WTC11 (cell line): ENCODE results near the gene WDR59. TPM values are rescaled to one million over a fixed set of nuclear protein-coding genes. Genes with fewer than 3 reads are reported as not detected.

ENCODE experiments used
- ATAC-seq: fragments of 200-7000 bp; cut with Tn5 transposase; 2 replicates; pipeline ENCODE4 v1.10.0; 2021; ENCODE audit warnings: mild to moderate bottlenecking, moderate library complexity
- CTCF ChIA-PET: fragments of 300-600 bp; sonication (Branson Sonifier 250); formaldehyde crosslinking; loops from one replicate; lab custom pipeline; 2021; ENCODE audit warnings: antibody characterized with exemption; lab: Charles Lee
- POLR2A ChIA-PET: fragments of 350-600 bp; sonication (Branson Sonifier 250); formaldehyde crosslinking; loops from one replicate; lab custom pipeline; 2021; ENCODE audit warnings: antibody characterized with exemption; lab: Charles Lee
- DNase-seq: peaks from one replicate; pipeline ENCODE4 v3.0.0; 2021; ENCODE audit warnings: low spot score
- H3K27ac Mint-ChIP-seq: 2 replicates; pipeline ENCODE4 v1.8.0; 2021; ENCODE audit warnings: mixed read lengths
- H3K27me3 Mint-ChIP-seq: 2 replicates; pipeline ENCODE4 v1.8.0; 2021; ENCODE audit warnings: low read depth, mild to moderate bottlenecking, moderate library complexity, mixed read lengths
- H3K36me3 Mint-ChIP-seq: 2 replicates; pipeline ENCODE4 v1.8.0; 2021; ENCODE audit warnings: mixed read lengths
- H3K4me1 Mint-ChIP-seq: 2 replicates; pipeline ENCODE4 v1.8.0; 2022; ENCODE audit warnings: mixed read lengths
- H3K4me3 Mint-ChIP-seq: 2 replicates; pipeline ENCODE4 v1.8.0; 2021; ENCODE audit warnings: mild to moderate bottlenecking, moderate library complexity, mixed read lengths
- H3K9me3 Mint-ChIP-seq: 2 replicates; pipeline ENCODE4 v1.8.0; 2021; ENCODE audit warnings: mixed read lengths
- EMX1 ChIP-seq: fragments of 250-450 bp; sonication (Bioruptor Pico); IDR thresholded peaks from 2 replicates; pipeline ENCODE4 v1.8.0; 2021; ENCODE audit warnings: mild to moderate bottlenecking
- MXD4 ChIP-seq: fragments of 250-450 bp; sonication (Bioruptor Pico); IDR thresholded peaks from 2 replicates; pipeline ENCODE4 v1.8.0; 2021; ENCODE audit warnings: mild to moderate bottlenecking, moderate library complexity, borderline replicate concordance
- RELA ChIP-seq: sonication (generic); formaldehyde crosslinking; IDR thresholded peaks from 2 replicates; pipeline ENCODE4 v1.8.1; 2022; ENCODE audit warnings: missing genetic modification reagents, mild to moderate bottlenecking, borderline replicate concordance
- SMAD4 ChIP-seq: sonication (generic); formaldehyde crosslinking; IDR thresholded peaks from 2 replicates; pipeline ENCODE4 v1.8.0; 2022; ENCODE audit warnings: mild to moderate bottlenecking, missing genetic modification reagents
- SOX15 ChIP-seq: fragments of 250-450 bp; sonication (Bioruptor Pico); IDR thresholded peaks from 2 replicates; pipeline ENCODE4 v1.9.0; 2021; ENCODE audit warnings: mild to moderate bottlenecking
- TCF7 ChIP-seq: sonication (generic); formaldehyde crosslinking; IDR thresholded peaks from 2 replicates; pipeline ENCODE4 v1.8.0; 2022; ENCODE audit warnings: mild to moderate bottlenecking, low read depth, missing genetic modification reagents, moderate library complexity
- ZBTB21 ChIP-seq: sonication (generic); formaldehyde crosslinking; IDR thresholded peaks from 2 replicates; pipeline ENCODE4 v1.8.1; 2023; ENCODE audit warnings: mild to moderate bottlenecking, missing genetic modification reagents, borderline replicate concordance
- ZNF317 ChIP-seq: sonication (generic); formaldehyde crosslinking; IDR thresholded peaks from 2 replicates; pipeline ENCODE4 v1.8.1; 2023; ENCODE audit warnings: low read depth, mild to moderate bottlenecking, moderate library complexity, missing genetic modification reagents, borderline replicate concordance
- total RNA-seq: library from RNA; stranded (reverse); gene quantifications from 3 replicates; pipeline ENCODE4 v1.2.3, GENCODE V29; 2021
- TF ChIP-seq, protein P1 (sequence below): fragments of 250-450 bp; sonication (Bioruptor Pico); conservative IDR thresholded peaks from 2 replicates; pipeline ENCODE4 v1.9.0; 2021; ENCODE audit warnings: mild to moderate bottlenecking
- TF ChIP-seq, protein P2 (sequence below): sonication (generic); formaldehyde crosslinking; IDR thresholded peaks from 2 replicates; pipeline ENCODE4 v1.8.0; 2022; ENCODE audit warnings: mild to moderate bottlenecking, missing genetic modification reagents
- TF ChIP-seq, protein P3 (sequence below): sonication (generic); formaldehyde crosslinking; IDR thresholded peaks from 2 replicates; pipeline ENCODE4 v1.8.1; 2022; ENCODE audit warnings: mild to moderate bottlenecking, moderate library complexity, missing genetic modification reagents
- TF ChIP-seq, protein P4 (sequence below): fragments of 250-450 bp; sonication (Bioruptor Pico); IDR thresholded peaks from 2 replicates; pipeline ENCODE4 v2.1.2; 2022; ENCODE audit warnings: mild to moderate bottlenecking, moderate library complexity
- TF ChIP-seq, protein P5 (sequence below): fragments of 250-450 bp; sonication (Bioruptor Pico); IDR thresholded peaks from 2 replicates; pipeline ENCODE4 v1.9.0; 2021; ENCODE audit warnings: mild to moderate bottlenecking
- TF ChIP-seq, protein P6 (sequence below): sonication (generic); formaldehyde crosslinking; IDR thresholded peaks from 2 replicates; pipeline ENCODE4 v1.8.1; 2022; ENCODE audit warnings: mild to moderate bottlenecking, missing genetic modification reagents, moderate library complexity, borderline replicate concordance
- TF ChIP-seq, protein P7 (sequence below): sonication (generic); formaldehyde crosslinking; IDR thresholded peaks from 2 replicates; pipeline ENCODE4 v1.8.0; 2023; ENCODE audit warnings: missing genetic modification reagents, mild to moderate bottlenecking, borderline replicate concordance
- TF ChIP-seq, protein P8 (sequence below): sonication (generic); formaldehyde crosslinking; IDR thresholded peaks from 2 replicates; pipeline ENCODE4 v1.8.1; 2023; ENCODE audit warnings: mild to moderate bottlenecking, missing genetic modification reagents, moderate library complexity
- TF ChIP-seq, protein P9 (sequence below): fragments of 250-450 bp; sonication (Bioruptor Pico); IDR thresholded peaks from 2 replicates; pipeline ENCODE4 v1.8.0; 2021; ENCODE audit warnings: mild to moderate bottlenecking

Gene WDR59
- total RNA-seq, 1 experiment from 2014 or later, result 100 TPM

DNA sequence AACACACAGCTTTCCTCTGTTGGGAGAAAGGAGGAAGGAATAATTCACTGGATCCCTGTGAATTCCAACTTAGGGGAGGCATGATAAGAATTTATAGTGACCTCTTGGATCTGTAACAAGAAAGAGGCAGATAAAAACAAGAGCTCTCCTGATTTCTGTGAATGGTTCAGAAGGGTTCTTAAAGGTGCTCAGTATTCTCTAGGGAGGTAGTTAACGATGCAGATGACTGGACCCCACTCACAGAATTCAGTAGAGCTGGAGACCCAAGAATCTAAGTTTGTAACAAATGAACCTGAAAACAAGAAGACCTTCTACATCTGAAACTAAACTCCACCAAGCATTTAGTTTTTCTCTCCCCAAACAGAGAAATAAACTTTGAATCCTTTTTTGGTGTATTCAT is 22.5 kb upstream of the WDR59 start (continued):
- TF ChIP-seq, protein P1, sequence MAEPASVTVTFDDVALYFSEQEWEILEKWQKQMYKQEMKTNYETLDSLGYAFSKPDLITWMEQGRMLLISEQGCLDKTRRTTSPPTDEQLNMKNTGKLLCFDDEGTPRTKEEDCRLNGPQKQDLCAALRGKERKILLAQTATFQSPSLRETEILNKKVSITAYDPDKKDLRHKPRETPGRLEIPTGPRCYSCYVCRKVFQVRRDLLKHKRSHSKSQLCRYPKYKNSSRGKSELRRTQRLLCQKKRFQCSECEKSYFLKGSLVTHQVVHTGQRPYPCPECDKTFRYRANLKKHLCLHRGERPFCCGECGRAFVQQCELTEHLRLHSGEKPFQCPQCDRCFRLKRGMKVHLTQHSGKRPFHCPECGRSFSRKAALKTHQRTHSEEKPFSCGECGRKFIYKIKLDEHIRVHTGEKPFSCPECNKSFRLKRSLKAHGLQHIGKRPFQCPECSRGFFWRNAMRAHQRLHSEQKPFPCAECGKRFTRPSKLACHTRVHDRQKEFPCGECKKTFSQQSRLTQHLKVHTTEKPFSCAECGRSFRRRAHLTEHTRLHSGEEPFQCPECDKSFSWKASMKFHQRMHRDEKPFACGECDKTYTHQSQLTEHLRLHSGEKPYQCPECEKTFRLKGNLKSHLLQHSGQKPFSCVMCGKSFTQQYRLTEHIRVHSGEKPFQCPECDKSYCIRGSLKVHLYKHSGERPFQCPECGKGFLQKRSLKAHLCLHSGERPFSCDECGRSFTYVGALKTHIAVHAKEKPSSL (CRISPR knock-in tag), result no peak
- TF ChIP-seq TCF7 (CRISPR knock-in tag), result no peak
- TF ChIP-seq, protein P2, sequence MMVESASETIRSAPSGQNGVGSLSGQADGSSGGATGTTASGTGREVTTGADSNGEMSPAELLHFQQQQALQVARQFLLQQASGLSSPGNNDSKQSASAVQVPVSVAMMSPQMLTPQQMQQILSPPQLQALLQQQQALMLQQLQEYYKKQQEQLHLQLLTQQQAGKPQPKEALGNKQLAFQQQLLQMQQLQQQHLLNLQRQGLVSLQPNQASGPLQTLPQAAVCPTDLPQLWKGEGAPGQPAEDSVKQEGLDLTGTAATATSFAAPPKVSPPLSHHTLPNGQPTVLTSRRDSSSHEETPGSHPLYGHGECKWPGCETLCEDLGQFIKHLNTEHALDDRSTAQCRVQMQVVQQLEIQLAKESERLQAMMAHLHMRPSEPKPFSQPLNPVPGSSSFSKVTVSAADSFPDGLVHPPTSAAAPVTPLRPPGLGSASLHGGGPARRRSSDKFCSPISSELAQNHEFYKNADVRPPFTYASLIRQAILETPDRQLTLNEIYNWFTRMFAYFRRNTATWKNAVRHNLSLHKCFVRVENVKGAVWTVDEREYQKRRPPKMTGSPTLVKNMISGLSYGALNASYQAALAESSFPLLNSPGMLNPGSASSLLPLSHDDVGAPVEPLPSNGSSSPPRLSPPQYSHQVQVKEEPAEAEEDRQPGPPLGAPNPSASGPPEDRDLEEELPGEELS (CRISPR knock-in tag), result no peak
- TF ChIP-seq, protein P3, sequence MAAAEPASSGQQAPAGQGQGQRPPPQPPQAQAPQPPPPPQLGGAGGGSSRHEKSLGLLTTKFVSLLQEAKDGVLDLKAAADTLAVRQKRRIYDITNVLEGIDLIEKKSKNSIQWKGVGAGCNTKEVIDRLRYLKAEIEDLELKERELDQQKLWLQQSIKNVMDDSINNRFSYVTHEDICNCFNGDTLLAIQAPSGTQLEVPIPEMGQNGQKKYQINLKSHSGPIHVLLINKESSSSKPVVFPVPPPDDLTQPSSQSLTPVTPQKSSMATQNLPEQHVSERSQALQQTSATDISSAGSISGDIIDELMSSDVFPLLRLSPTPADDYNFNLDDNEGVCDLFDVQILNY (CRISPR knock-in tag), result no peak
- TF ChIP-seq, protein P4, sequence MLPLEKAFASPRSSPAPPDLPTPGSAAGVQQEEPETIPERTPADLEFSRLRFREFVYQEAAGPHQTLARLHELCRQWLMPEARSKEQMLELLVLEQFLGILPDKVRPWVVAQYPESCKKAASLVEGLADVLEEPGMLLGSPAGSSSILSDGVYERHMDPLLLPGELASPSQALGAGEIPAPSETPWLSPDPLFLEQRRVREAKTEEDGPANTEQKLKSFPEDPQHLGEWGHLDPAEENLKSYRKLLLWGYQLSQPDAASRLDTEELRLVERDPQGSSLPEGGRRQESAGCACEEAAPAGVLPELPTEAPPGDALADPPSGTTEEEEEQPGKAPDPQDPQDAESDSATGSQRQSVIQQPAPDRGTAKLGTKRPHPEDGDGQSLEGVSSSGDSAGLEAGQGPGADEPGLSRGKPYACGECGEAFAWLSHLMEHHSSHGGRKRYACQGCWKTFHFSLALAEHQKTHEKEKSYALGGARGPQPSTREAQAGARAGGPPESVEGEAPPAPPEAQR (CRISPR knock-in tag), result no peak
- TF ChIP-seq, protein P5, sequence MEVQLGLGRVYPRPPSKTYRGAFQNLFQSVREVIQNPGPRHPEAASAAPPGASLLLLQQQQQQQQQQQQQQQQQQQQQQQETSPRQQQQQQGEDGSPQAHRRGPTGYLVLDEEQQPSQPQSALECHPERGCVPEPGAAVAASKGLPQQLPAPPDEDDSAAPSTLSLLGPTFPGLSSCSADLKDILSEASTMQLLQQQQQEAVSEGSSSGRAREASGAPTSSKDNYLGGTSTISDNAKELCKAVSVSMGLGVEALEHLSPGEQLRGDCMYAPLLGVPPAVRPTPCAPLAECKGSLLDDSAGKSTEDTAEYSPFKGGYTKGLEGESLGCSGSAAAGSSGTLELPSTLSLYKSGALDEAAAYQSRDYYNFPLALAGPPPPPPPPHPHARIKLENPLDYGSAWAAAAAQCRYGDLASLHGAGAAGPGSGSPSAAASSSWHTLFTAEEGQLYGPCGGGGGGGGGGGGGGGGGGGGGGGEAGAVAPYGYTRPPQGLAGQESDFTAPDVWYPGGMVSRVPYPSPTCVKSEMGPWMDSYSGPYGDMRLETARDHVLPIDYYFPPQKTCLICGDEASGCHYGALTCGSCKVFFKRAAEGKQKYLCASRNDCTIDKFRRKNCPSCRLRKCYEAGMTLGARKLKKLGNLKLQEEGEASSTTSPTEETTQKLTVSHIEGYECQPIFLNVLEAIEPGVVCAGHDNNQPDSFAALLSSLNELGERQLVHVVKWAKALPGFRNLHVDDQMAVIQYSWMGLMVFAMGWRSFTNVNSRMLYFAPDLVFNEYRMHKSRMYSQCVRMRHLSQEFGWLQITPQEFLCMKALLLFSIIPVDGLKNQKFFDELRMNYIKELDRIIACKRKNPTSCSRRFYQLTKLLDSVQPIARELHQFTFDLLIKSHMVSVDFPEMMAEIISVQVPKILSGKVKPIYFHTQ (CRISPR knock-in tag), result no peak
- TF ChIP-seq SMAD4, result no peak
- TF ChIP-seq MXD4 (CRISPR knock-in tag), result no peak
- TF ChIP-seq ZNF317 (CRISPR knock-in tag), result no peak
- TF ChIP-seq, protein P6, sequence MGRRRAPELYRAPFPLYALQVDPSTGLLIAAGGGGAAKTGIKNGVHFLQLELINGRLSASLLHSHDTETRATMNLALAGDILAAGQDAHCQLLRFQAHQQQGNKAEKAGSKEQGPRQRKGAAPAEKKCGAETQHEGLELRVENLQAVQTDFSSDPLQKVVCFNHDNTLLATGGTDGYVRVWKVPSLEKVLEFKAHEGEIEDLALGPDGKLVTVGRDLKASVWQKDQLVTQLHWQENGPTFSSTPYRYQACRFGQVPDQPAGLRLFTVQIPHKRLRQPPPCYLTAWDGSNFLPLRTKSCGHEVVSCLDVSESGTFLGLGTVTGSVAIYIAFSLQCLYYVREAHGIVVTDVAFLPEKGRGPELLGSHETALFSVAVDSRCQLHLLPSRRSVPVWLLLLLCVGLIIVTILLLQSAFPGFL (CRISPR knock-in tag), result no peak
- no peak for TF ChIP-seq ZBTB21
- TF ChIP-seq, all 79 proteins: peak for 0

DNA sequence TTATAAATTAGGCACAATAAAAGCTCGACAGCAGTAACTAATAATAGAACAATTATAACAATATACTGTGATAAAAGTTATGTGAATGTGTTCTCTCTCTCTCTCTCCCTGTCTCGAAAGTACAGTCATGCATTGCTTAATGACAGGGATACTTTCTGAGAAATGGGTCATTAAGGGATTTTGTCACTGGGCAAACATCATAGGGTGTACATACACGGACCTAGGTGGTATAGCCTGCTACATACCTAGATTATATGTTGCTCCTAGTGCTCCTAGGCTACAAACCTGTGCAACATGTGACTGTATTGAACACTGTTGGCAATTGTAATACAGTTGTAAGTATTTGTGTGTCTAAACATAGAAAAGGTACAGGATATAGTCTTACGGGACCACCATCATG is 20.8 kb upstream of the WDR59 start:
- Mint-ChIP-seq H3K4me1 (peaks cover 41% of the 10 kb centered on the region), H3K36me3 (peaks cover 4% of the 10 kb centered on the region; the same call in 1 of the 2 replicates), H3K4me3 (no peak overlapping the region), H3K9me3 (no peaks in the 10 kb centered on the region), H3K27me3 (no peaks in the 10 kb centered on the region; the same call in 1 of the 2 replicates), H3K27ac (no peak overlapping the region)
- DNase-seq (no peak), ATAC-seq (no peak)
- TF ChIP-seq, protein P7, sequence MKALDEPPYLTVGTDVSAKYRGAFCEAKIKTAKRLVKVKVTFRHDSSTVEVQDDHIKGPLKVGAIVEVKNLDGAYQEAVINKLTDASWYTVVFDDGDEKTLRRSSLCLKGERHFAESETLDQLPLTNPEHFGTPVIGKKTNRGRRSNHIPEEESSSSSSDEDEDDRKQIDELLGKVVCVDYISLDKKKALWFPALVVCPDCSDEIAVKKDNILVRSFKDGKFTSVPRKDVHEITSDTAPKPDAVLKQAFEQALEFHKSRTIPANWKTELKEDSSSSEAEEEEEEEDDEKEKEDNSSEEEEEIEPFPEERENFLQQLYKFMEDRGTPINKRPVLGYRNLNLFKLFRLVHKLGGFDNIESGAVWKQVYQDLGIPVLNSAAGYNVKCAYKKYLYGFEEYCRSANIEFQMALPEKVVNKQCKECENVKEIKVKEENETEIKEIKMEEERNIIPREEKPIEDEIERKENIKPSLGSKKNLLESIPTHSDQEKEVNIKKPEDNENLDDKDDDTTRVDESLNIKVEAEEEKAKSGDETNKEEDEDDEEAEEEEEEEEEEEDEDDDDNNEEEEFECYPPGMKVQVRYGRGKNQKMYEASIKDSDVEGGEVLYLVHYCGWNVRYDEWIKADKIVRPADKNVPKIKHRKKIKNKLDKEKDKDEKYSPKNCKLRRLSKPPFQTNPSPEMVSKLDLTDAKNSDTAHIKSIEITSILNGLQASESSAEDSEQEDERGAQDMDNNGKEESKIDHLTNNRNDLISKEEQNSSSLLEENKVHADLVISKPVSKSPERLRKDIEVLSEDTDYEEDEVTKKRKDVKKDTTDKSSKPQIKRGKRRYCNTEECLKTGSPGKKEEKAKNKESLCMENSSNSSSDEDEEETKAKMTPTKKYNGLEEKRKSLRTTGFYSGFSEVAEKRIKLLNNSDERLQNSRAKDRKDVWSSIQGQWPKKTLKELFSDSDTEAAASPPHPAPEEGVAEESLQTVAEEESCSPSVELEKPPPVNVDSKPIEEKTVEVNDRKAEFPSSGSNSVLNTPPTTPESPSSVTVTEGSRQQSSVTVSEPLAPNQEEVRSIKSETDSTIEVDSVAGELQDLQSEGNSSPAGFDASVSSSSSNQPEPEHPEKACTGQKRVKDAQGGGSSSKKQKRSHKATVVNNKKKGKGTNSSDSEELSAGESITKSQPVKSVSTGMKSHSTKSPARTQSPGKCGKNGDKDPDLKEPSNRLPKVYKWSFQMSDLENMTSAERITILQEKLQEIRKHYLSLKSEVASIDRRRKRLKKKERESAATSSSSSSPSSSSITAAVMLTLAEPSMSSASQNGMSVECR (CRISPR knock-in tag), result no peak
- TF ChIP-seq, protein P8, sequence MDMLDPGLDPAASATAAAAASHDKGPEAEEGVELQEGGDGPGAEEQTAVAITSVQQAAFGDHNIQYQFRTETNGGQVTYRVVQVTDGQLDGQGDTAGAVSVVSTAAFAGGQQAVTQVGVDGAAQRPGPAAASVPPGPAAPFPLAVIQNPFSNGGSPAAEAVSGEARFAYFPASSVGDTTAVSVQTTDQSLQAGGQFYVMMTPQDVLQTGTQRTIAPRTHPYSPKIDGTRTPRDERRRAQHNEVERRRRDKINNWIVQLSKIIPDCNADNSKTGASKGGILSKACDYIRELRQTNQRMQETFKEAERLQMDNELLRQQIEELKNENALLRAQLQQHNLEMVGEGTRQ, result no peak
- TF ChIP-seq, protein P9, sequence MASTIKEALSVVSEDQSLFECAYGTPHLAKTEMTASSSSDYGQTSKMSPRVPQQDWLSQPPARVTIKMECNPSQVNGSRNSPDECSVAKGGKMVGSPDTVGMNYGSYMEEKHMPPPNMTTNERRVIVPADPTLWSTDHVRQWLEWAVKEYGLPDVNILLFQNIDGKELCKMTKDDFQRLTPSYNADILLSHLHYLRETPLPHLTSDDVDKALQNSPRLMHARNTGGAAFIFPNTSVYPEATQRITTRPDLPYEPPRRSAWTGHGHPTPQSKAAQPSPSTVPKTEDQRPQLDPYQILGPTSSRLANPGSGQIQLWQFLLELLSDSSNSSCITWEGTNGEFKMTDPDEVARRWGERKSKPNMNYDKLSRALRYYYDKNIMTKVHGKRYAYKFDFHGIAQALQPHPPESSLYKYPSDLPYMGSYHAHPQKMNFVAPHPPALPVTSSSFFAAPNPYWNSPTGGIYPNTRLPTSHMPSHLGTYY, result no peak
- TF ChIP-seq SOX15 (CRISPR knock-in tag) (no peak), MXD4 (CRISPR knock-in tag) (no peak), EMX1 (CRISPR knock-in tag) (no peak), RELA (no peak)
- CTCF ChIA-PET, result interaction anchor here (1.1 to 2.1 kb wide), 2 partner anchors 91 to 106 kb away, joined by 4 to 18 read pairs; no protein-coding TSS in a partner anchor
- POLR2A ChIA-PET, result no interaction called here
